Stimulated activated CD8-positive, alpha-beta memory T cell treated with anti-CD3 and anti-CD28 coated beads, Interleukin-2, amount 100 ng/mL, for 1 hour (primary cell): ENCODE results near the gene PAQR8.
A peak's percentile ranks its signal among the peaks of the same experiment; 100 is the strongest.
"Not testable (repeated sequence)": the region's sequence is repeated elsewhere in the genome, so short reads cannot be mapped to it uniquely, and the experiment has no call there.

Source experiments
- DNase-seq, 2 donors: peaks; one replicate each; pipeline ENCODE4 v3.0.0-alpha.2; 2020; ENCODE audit warnings: low read depth in 2 of 2

The PAQR8 gene

GRCh38 chr6:52376763-52377162, 14.8 kb downstream of the PAQR8 start:
- DNase-seq: no peak

- DNase-seq: no peak
These were observed 15.7 kb downstream of the PAQR8 start for GRCh38 chr6:52377538-52378221.

GRCh38 chr6:52381249-52381648, 19.3 kb downstream of the PAQR8 start:
- DNase-seq: no peak

GRCh38 chr6:52384145-52384766, 22.3 kb downstream of the PAQR8 start:
- DNase-seq: no peak

GRCh38 chr6:52385074-52385473, 23.1 kb downstream of the PAQR8 start:
- DNase-seq: no peak

- not testable (repeated sequence) for DNase-seq
These were observed 26.2 kb downstream of the PAQR8 start for GRCh38 chr6:52388119-52388518.

GRCh38 chr6:52388790-52389189, 26.8 kb downstream of the PAQR8 start:
- DNase-seq: no peak

GRCh38 chr6:52389264-52389625, 27.3 kb downstream of the PAQR8 start:
- DNase-seq: no peak

- peak in 1 of 2 donors; percentile 9 for DNase-seq
These were observed 27.8 kb downstream of the PAQR8 start for GRCh38 chr6:52389626-52390360.

- peak; percentile 26 to 46 for DNase-seq
These were observed 28.4 kb downstream of the PAQR8 start for GRCh38 chr6:52390361-52390727.

GRCh38 chr6:52391599-52391998, 29.6 kb downstream of the PAQR8 start:
- no peak for DNase-seq

- DNase-seq: no peak
These were observed 31.0 kb downstream of the PAQR8 start for GRCh38 chr6:52392944-52393343.

GRCh38 chr6:52393780-52394179, 31.8 kb downstream of the PAQR8 start:
- DNase-seq: no peak

- no peak for DNase-seq
These were observed 32.3 kb downstream of the PAQR8 start for GRCh38 chr6:52394251-52394666.

- no peak for DNase-seq
These were observed 34.0 kb downstream of the PAQR8 start for GRCh38 chr6:52395969-52396368.

GRCh38 chr6:52399511-52400312, 37.8 kb downstream of the PAQR8 start:
- no peak for DNase-seq

- no peak for DNase-seq
These were observed 38.5 kb downstream of the PAQR8 start for GRCh38 chr6:52400313-52401041.

- no peak for DNase-seq
These were observed 41.1 kb downstream of the PAQR8 start for GRCh38 chr6:52403086-52403485.

GRCh38 chr6:52403627-52404026, 41.7 kb downstream of the PAQR8 start:
- no peak for DNase-seq

- DNase-seq: no peak
These were observed 43.3 kb downstream of the PAQR8 start for GRCh38 chr6:52405243-52405642.

- DNase-seq: no peak
These were observed 45.5 kb downstream of the PAQR8 start for GRCh38 chr6:52407467-52407866.

- DNase-seq: no peak
These were observed 47.5 kb downstream of the PAQR8 start for GRCh38 chr6:52409499-52409898.
